T follicular helper cell (primary cell): ENCODE data around the gene NUDT7.

Experiments used
- DNase-seq: peaks from one replicate; pipeline ENCODE4 v3.0.0-alpha.2; 2020; ENCODE audit warnings: low read depth

The NUDT7 gene

DNA sequence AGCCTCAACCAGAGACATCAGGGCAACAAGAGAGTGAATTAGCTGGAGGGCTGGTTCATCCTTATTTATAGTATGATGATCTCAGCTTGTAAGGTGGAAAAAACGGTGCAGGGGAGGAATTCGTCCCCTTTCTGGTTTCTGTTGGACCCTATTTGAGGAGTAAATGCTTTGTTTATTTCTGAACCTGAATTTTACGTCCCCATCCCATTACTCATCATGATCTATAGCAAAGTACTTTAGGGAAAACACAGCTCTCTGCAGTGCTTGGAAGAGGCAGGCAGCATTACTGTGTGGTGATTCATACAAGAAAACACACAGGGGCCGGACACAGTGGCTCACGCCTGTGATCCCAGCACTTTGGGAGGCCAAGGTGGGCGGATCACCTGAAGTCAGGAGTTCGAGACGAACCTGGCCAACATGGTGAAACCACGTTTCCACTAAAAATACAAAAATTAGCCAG lies 58.1 kb downstream of the NUDT7 start:
- DNase-seq: no peak

- DNase-seq: no peak
Observed at GRCh38 chr16:77781091-77781490, 58.8 kb downstream of the NUDT7 start.

- no peak for DNase-seq
Observed at GRCh38 chr16:77782694-77783093, 60.4 kb downstream of the NUDT7 start.

GRCh38 chr16:77784441-77785372 lies 62.4 kb downstream of the NUDT7 start:
- no peak for DNase-seq

GRCh38 chr16:77785373-77785764 lies 63.1 kb downstream of the NUDT7 start:
- no peak for DNase-seq

GRCh38 chr16:77786186-77786847 lies 64.0 kb downstream of the NUDT7 start:
- DNase-seq: no peak

DNA sequence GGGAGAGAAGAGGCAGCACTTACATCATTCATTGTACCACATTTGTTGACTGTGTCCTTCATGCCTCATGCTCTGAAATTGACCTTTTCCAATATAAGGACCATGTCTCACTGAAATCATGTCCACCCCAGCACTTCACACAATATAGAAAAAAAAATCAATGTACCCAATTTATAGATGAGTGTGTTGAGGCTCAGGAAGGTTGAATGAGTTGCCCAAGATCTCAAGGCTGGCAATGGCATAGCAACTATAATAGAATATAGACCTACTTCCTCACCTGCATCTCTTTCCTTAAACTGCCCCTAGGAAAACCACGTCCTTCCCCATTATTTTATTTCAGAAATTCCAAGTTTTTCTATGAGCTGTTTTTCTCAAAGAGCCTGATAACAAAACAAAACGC lies 65.1 kb downstream of the NUDT7 start:
- DNase-seq: no peak

GRCh38 chr16:77788181-77789084 lies 66.1 kb downstream of the NUDT7 start, which contains the start of gene VAT1L:
Gene VAT1L, plus strand, starts transcription at chr16:77788564. Its CDS starts 119 bp downstream, at chr16:77788683.
- no peak for DNase-seq

- DNase-seq: no peak
Observed at GRCh38 chr16:77789085-77790008, 67.0 kb downstream of the NUDT7 start.

GRCh38 chr16:77790009-77790372 lies 67.7 kb downstream of the NUDT7 start:
- no peak for DNase-seq

- no peak for DNase-seq
Observed at GRCh38 chr16:77790912-77791311, 68.6 kb downstream of the NUDT7 start.
